Keratinocyte (primary cell): Measurements from ENCODE around the gene SYT6. TPM values are rescaled to one million over a fixed set of nuclear protein-coding genes. Genes with fewer than 3 reads are reported as not detected.

Experiments
- DNase-seq: peaks from one replicate; pipeline ENCODE4 v3.0.0-alpha.2; 2011; ENCODE audit warnings: low read depth, missing footprints, low spot score
- FAIRE-seq: peaks from 2 replicates; lab custom pipeline; 2011; peaks lifted over from hg19 to GRCh38; lab: Jason Lieb, UNC
- H2AFZ ChIP-seq: 2 replicates; pipeline ENCODE4 v1.6.0; 2012; ENCODE audit warnings: low read length, control low read depth, inconsistent platforms; ENCODE audit not compliant: control insufficient read depth
- H3K27ac ChIP-seq: 2 replicates; pipeline ENCODE4 v1.5.1; 2011; ENCODE audit warnings: low read length; ENCODE audit not compliant: control insufficient read depth, insufficient read depth
- H3K27me3 ChIP-seq: 3 replicates; pipeline ENCODE4 v1.6.0; 2011; ENCODE audit warnings: low read length; ENCODE audit not compliant: control insufficient read depth, insufficient read depth; ENCODE audit errors: extremely low read depth
- H3K36me3 ChIP-seq, 2 experiments: 2 replicates in 1 of 2; 3 replicates in 1 of 2; pipeline ENCODE4 v1.5.1; 2011; ENCODE audit warnings: low read length in 2 of 2, mild to moderate bottlenecking in 1 of 2; ENCODE audit not compliant: control insufficient read depth in 2 of 2, insufficient read depth in 2 of 2; ENCODE audit errors: extremely low read depth in 1 of 2
- H3K4me1 ChIP-seq: 3 replicates; pipeline ENCODE4 v1.5.1; 2011; ENCODE audit warnings: low read length; ENCODE audit not compliant: control insufficient read depth, insufficient read depth; ENCODE audit errors: extremely low read depth
- H3K4me2 ChIP-seq: 3 replicates; pipeline ENCODE4 v1.6.0; 2011; ENCODE audit warnings: low read depth, low read length; ENCODE audit not compliant: control insufficient read depth, insufficient read depth; ENCODE audit errors: extremely low read depth
- H3K4me3 ChIP-seq, 3 experiments: fragments of 200-600 bp in 1 of 3; sonication (generic) in 1 of 3; 2 replicates in 2 of 3; 3 replicates in 1 of 3; pipeline ENCODE4 v1.5.1; 2011 to 2016; ENCODE audit warnings: low read length in 3 of 3, mild to moderate bottlenecking in 3 of 3, control low read depth in 2 of 3, inconsistent platforms in 1 of 3, low read depth in 1 of 3, mixed read lengths in 1 of 3, mixed run types in 1 of 3, moderate library complexity in 1 of 3; ENCODE audit not compliant: control insufficient read depth in 2 of 3, insufficient read depth in 2 of 3; ENCODE audit errors: extremely low read depth in 1 of 3
- H3K79me2 ChIP-seq: 2 replicates; pipeline ENCODE4 v1.6.0; 2012; ENCODE audit warnings: low read length; ENCODE audit not compliant: control insufficient read depth, insufficient read depth
- H3K9ac ChIP-seq: 3 replicates; pipeline ENCODE4 v1.6.0; 2011; ENCODE audit warnings: low read length; ENCODE audit not compliant: control insufficient read depth, insufficient read depth; ENCODE audit errors: extremely low read depth
- H3K9me1 ChIP-seq: 3 replicates; pipeline ENCODE4 v1.6.0; 2011; ENCODE audit warnings: low read length; ENCODE audit not compliant: control insufficient read depth, insufficient read depth; ENCODE audit errors: extremely low read depth
- H3K9me3 ChIP-seq: 2 replicates; pipeline ENCODE4 v1.5.1; 2012; ENCODE audit warnings: low read depth, low read length; ENCODE audit not compliant: control insufficient read depth
- H4K20me1 ChIP-seq: 3 replicates; pipeline ENCODE4 v1.6.0; 2011; ENCODE audit warnings: low read length; ENCODE audit not compliant: control insufficient read depth, insufficient read depth; ENCODE audit errors: extremely low read depth
- EZH2 ChIP-seq: IDR thresholded peaks from one replicate; pipeline ENCODE4 v1.6.1; 2012; ENCODE audit warnings: inconsistent platforms, mild to moderate bottlenecking, low read length, moderate library complexity
- dilution Hi-C: fragments of 300-500 bp; cut with MboI; formaldehyde crosslinking; loops from one replicate; pipeline ENCODE4 v1.7.0; 2020; ENCODE audit warnings: low sequenced_read_pairs; ENCODE audit not compliant: extremely low pct_ligation_motif_present
- polyA plus RNA-seq, 5 experiments: library from polyadenylated mRNA; depleted of rRNA in 3 of 5; stranded (reverse) in 3 of 5; stranded (forward) in 1 of 5; unstranded in 1 of 5; fragments of >200 nt; gene quantifications; 1 replicate in 1 of 5; 2 replicates in 3 of 5; 3 replicates in 1 of 5; pipeline versions ENCODE4 v1.2.1 to v1.2.3, GENCODE V29; 2011 to 2012; ENCODE audit warnings: missing spikeins in 2 of 5, low read depth in 1 of 5, low replicate concordance in 1 of 5
- TF ChIP-seq, protein P1 (sequence below), 3 experiments: IDR thresholded peaks in 1 of 3; conservative IDR thresholded peaks in 1 of 3; optimal IDR thresholded peaks in 1 of 3; 2 replicates in 2 of 3; 3 replicates in 1 of 3; pipeline versions ENCODE3 to v1.5.1; 2011; ENCODE audit warnings: low read length in 3 of 3, mild to moderate bottlenecking in 3 of 3, moderate library complexity in 2 of 3, control low read depth in 1 of 3, inconsistent platforms in 1 of 3; ENCODE audit not compliant: insufficient read depth in 2 of 3; ENCODE audit errors: extremely low read depth in 1 of 3

The SYT6 gene
- polyA plus RNA-seq, 1 donor (not counting 4 experiments of a cell fraction or from before 2014, with no cell fraction given): not detected

GRCh38 chr1:114093624-114094362 is 59.9 kb downstream of the SYT6 start:
- no peaks in the 10 kb centered on the region for H3K27me3 ChIP-seq
- H3K27ac ChIP-seq: no peak overlapping the region
- no peak overlapping the region for H3K4me3 ChIP-seq
- no peaks in the 10 kb centered on the region for H4K20me1 ChIP-seq
- H3K9me3 ChIP-seq: no peaks in the 10 kb centered on the region
- no peak for TF ChIP-seq EZH2
- TF ChIP-seq, protein P1, sequence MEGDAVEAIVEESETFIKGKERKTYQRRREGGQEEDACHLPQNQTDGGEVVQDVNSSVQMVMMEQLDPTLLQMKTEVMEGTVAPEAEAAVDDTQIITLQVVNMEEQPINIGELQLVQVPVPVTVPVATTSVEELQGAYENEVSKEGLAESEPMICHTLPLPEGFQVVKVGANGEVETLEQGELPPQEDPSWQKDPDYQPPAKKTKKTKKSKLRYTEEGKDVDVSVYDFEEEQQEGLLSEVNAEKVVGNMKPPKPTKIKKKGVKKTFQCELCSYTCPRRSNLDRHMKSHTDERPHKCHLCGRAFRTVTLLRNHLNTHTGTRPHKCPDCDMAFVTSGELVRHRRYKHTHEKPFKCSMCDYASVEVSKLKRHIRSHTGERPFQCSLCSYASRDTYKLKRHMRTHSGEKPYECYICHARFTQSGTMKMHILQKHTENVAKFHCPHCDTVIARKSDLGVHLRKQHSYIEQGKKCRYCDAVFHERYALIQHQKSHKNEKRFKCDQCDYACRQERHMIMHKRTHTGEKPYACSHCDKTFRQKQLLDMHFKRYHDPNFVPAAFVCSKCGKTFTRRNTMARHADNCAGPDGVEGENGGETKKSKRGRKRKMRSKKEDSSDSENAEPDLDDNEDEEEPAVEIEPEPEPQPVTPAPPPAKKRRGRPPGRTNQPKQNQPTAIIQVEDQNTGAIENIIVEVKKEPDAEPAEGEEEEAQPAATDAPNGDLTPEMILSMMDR (optimal IDR thresholded peaks at IDR 0.05 in 1 of 3, IDR thresholded peaks at IDR 0.05 in 1 of 3, conservative IDR thresholded peaks at IDR 0.05 in 1 of 3; ENCODE audit: extremely low read depth in 1 of 3, insufficient read depth in 2 of 3, low read length in 3 of 3): peak; percentile 65 to 72 (median 72)
- H3K4me1 ChIP-seq: peaks cover 28% of the 10 kb centered on the region
- H2AFZ ChIP-seq: no peak overlapping the region
- H3K79me2 ChIP-seq: no peaks in the 10 kb centered on the region
- no peaks in the 10 kb centered on the region for H3K9me1 ChIP-seq
- dilution Hi-C loops: no loop called here
- DNase-seq (peak; percentile 75), FAIRE-seq (no peak)
- no peaks in the 10 kb centered on the region for H3K36me3 ChIP-seq
- H3K4me2 ChIP-seq: peak overlapping the region; percentile 11
- H3K9ac ChIP-seq: no peak overlapping the region

- H4K20me1 ChIP-seq: no peaks in the 10 kb centered on the region
- no peak overlapping the region for H3K27ac ChIP-seq
- H3K36me3 ChIP-seq: no peaks in the 10 kb centered on the region
- no peak overlapping the region for H3K4me2 ChIP-seq
- peaks cover 29% of the 10 kb centered on the region for H3K4me1 ChIP-seq
- no peak overlapping the region for H2AFZ ChIP-seq
- H3K9me1 ChIP-seq: no peaks in the 10 kb centered on the region
- no peak overlapping the region for H3K9ac ChIP-seq
- dilution Hi-C loops: no loop called here
- no peak for DNase-seq
- no peak overlapping the region for H3K4me3 ChIP-seq
- no peaks in the 10 kb centered on the region for H3K9me3 ChIP-seq
- FAIRE-seq: no peak
- H3K79me2 ChIP-seq: no peaks in the 10 kb centered on the region
- TF ChIP-seq EZH2: no peak
- TF ChIP-seq, protein P1 (optimal IDR thresholded peaks at IDR 0.05 in 1 of 3, IDR thresholded peaks at IDR 0.05 in 1 of 3, conservative IDR thresholded peaks at IDR 0.05 in 1 of 3; ENCODE audit: extremely low read depth in 1 of 3, insufficient read depth in 2 of 3, low read length in 3 of 3): no peak
- H3K27me3 ChIP-seq: no peaks in the 10 kb centered on the region
These were observed 61.2 kb downstream of the SYT6 start for GRCh38 chr1:114092186-114093062.
